GM23338 (cell line): ENCODE results near the gene KIFAP3. TPM values are rescaled to one million over a fixed set of nuclear protein-coding genes. Genes with fewer than 3 reads are reported as not detected.

Experiments used
- ATAC-seq: fragments of 200-7000 bp; cut with Tn5 transposase; 3 replicates; pipeline ENCODE4 v1.9.1; 2020
- DNase-seq: peaks from one replicate; pipeline ENCODE4 v3.0.0-alpha.2; 2015; ENCODE audit warnings: low spot score
- H2AFZ ChIP-seq: fragments of 200-600 bp; sonication (generic); 2 replicates; pipeline ENCODE4 v1.8.0; 2016; ENCODE audit warnings: antibody characterized with exemption, mild to moderate bottlenecking, moderate library complexity
- H3F3A ChIP-seq: fragments of 200-600 bp; sonication (generic); replicated peaks from 2 replicates; pipeline ENCODE4 v1.8.0; 2017; ENCODE audit warnings: antibody characterized with exemption, mixed run types, low read depth
- H3K27ac ChIP-seq: fragments of 200-600 bp; sonication (generic); 2 replicates; pipeline ENCODE4 v1.6.1; 2016; ENCODE audit warnings: low read depth
- H3K27me3 ChIP-seq: fragments of 200-600 bp; sonication (generic); 2 replicates; pipeline ENCODE4 v1.8.0; 2016; ENCODE audit warnings: mild to moderate bottlenecking, mixed run types, moderate library complexity; ENCODE audit not compliant: insufficient read depth
- H3K36me3 ChIP-seq: fragments of 200-600 bp; sonication (generic); 2 replicates; pipeline ENCODE4 v1.8.0; 2016; ENCODE audit warnings: mild to moderate bottlenecking; ENCODE audit not compliant: insufficient read depth
- H3K4me1 ChIP-seq: fragments of 200-600 bp; sonication (generic); 2 replicates; pipeline ENCODE4 v1.8.0; 2016; ENCODE audit warnings: mild to moderate bottlenecking, moderate library complexity; ENCODE audit not compliant: insufficient read depth
- H3K4me2 ChIP-seq: fragments of 200-600 bp; sonication (generic); 2 replicates; pipeline ENCODE4 v1.7.1; 2017; ENCODE audit warnings: mixed run types
- H3K4me3 ChIP-seq: fragments of 200-600 bp; sonication (generic); 2 replicates; pipeline ENCODE4 v1.6.1; 2016; ENCODE audit warnings: mixed run types
- H3K79me2 ChIP-seq: fragments of 200-600 bp; sonication (generic); replicated peaks from 2 replicates; pipeline ENCODE4 v1.8.0; 2017; ENCODE audit warnings: mild to moderate bottlenecking; ENCODE audit not compliant: insufficient read depth
- H3K9me2 ChIP-seq: fragments of 200-600 bp; sonication (generic); 2 replicates; pipeline ENCODE4 v1.8.0; 2017; ENCODE audit not compliant: insufficient read depth
- H4K20me1 ChIP-seq: fragments of 200-600 bp; sonication (generic); replicated peaks from 2 replicates; pipeline ENCODE4 v1.8.0; 2017; ENCODE audit warnings: mild to moderate bottlenecking; ENCODE audit not compliant: insufficient read depth
- H3K27ac Mint-ChIP-seq: 2 replicates; pipeline ENCODE4 v1.8.0; 2020; ENCODE audit warnings: inconsistent platforms, mild to moderate bottlenecking, moderate library complexity, mixed read lengths
- H3K27me3 Mint-ChIP-seq: 3 replicates; pipeline ENCODE4 v1.8.0; 2022; ENCODE audit warnings: low read depth, mild to moderate bottlenecking, moderate library complexity, mixed read lengths, inconsistent platforms; ENCODE audit not compliant: insufficient read depth, poor library complexity
- H3K36me3 Mint-ChIP-seq: 3 replicates; pipeline ENCODE4 v1.8.0; 2021; ENCODE audit warnings: low read depth, mild to moderate bottlenecking, inconsistent platforms, moderate library complexity, mixed read lengths
- H3K4me1 Mint-ChIP-seq: 3 replicates; pipeline ENCODE4 v1.8.0; 2020; ENCODE audit warnings: mild to moderate bottlenecking, inconsistent platforms, mixed read lengths
- H3K4me3 Mint-ChIP-seq: 3 replicates; pipeline ENCODE4 v1.8.0; 2021; ENCODE audit warnings: moderate library complexity, mild to moderate bottlenecking, inconsistent platforms, mixed read lengths
- H3K9me3 Mint-ChIP-seq: 3 replicates; pipeline ENCODE4 v1.8.0; 2020; ENCODE audit warnings: moderate library complexity, mild to moderate bottlenecking, inconsistent platforms, mixed read lengths
- CREB1 ChIP-seq: fragments of 250-450 bp; sonication (Bioruptor Pico); IDR thresholded peaks from 2 replicates; pipeline ENCODE4 v1.5.0; 2020; ENCODE audit warnings: low read depth, mild to moderate bottlenecking, moderate library complexity
- EZH2 ChIP-seq: fragments of 200-600 bp; sonication (generic); IDR thresholded peaks from one replicate; pipeline ENCODE4 v1.8.0; 2017; ENCODE audit warnings: antibody characterized with exemption, mild to moderate bottlenecking, low read depth; ENCODE audit not compliant: unreplicated experiment
- EZH2phosphoT487 ChIP-seq: fragments of 200-600 bp; sonication (generic); IDR thresholded peaks from one replicate; pipeline ENCODE4 v1.8.1; 2018; ENCODE audit warnings: antibody characterized with exemption; ENCODE audit not compliant: unreplicated experiment
- JUNB ChIP-seq: IDR thresholded peaks from one replicate; pipeline ENCODE4 v1.6.1; 2016; ENCODE audit warnings: antibody characterized with exemption; ENCODE audit not compliant: unreplicated experiment
- NANOG ChIP-seq: IDR thresholded peaks from 2 replicates; pipeline ENCODE4 v1.6.1; 2016; ENCODE audit warnings: antibody characterized with exemption, borderline replicate concordance
- POLR2AphosphoS5 ChIP-seq: IDR thresholded peaks from 2 replicates; pipeline ENCODE4 v1.6.1; 2016; ENCODE audit warnings: antibody characterized with exemption, low read depth
- REST ChIP-seq: IDR thresholded peaks from one replicate; pipeline ENCODE4 v1.6.1; 2018; ENCODE audit warnings: antibody characterized with exemption; ENCODE audit not compliant: unreplicated experiment
- STAT1 ChIP-seq: IDR thresholded peaks from one replicate; pipeline ENCODE4 v1.6.1; 2016; ENCODE audit warnings: antibody characterized with exemption; ENCODE audit not compliant: unreplicated experiment
- ZNF114 ChIP-seq: fragments of 250-450 bp; sonication (Bioruptor Pico); IDR thresholded peaks from 2 replicates; pipeline ENCODE4 v1.5.0; 2020; ENCODE audit warnings: mild to moderate bottlenecking, moderate library complexity
- ZNF331 ChIP-seq: fragments of 250-450 bp; sonication (Bioruptor Pico); IDR thresholded peaks from 2 replicates; pipeline ENCODE4 v1.5.0; 2020; ENCODE audit warnings: low read depth, mild to moderate bottlenecking, moderate library complexity
- polyA plus RNA-seq: library from polyadenylated mRNA; unstranded; fragments of >200 nt; fragmentation: Nextera tagmentation; extraction: Ambion mirVana; gene quantifications from 2 replicates; pipeline ENCODE4 v1.2.1, GENCODE V29; 2016
- total RNA-seq: library from RNA; depleted of rRNA; stranded (reverse); fragments of >200 nt; shearing (Covaris generic); gene quantifications from 2 replicates; pipeline ENCODE4 v1.2.3, GENCODE V29; 2014
- TF ChIP-seq, protein P1 (sequence below): IDR thresholded peaks from 2 replicates; pipeline ENCODE4 v1.6.1; 2016; ENCODE audit warnings: antibody characterized with exemption

Gene KIFAP3
- total and polyA plus RNA-seq, 2 experiments from 2014 or later, result 2.7 to 3.1 TPM

DNA sequence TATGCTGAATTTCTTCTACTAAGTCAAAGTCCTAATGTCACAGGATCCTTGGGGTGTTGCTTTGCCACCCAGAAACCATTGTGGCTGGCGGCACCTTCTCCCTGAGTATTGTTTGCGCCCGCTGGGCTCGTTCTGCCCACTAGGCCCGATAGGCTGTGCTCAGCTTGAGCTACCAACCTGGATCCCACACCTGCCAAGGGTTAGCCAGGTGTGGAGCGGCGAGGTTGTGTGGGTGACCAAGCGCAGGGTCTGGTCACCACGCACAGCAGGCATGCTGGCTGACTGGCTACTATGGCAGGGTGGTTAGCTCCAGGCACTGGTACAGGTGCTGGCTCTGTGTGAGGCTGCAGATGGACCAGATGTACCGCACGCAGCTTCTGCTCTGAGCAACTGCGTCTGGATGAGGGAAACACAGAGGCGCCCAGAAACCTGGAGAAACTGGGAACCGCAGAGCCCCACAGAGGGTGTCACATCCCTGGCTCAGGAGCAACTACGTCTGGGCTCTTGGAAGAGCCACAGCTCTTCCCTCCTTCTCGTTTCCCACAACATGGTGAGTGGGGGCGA is 130.4 kb downstream of the KIFAP3 start:
- DNase-seq (no peak), ATAC-seq (no peak)
- TF ChIP-seq EZH2 (no peak), POLR2AphosphoS5 (no peak), JUNB (no peak), ZNF114 (no peak)
- no peaks in the 10 kb centered on the region for H3K9me3 Mint-ChIP-seq
- Histone ChIP-seq H3K4me3 (no peak overlapping the region), H3K4me2 (no peak overlapping the region), H4K20me1 (no peaks in the 10 kb centered on the region), H3K4me1 (no peaks in the 10 kb centered on the region), H3K9me2 (no peaks in the 10 kb centered on the region), H3K79me2 (no peaks in the 10 kb centered on the region), H3K27ac (no peak overlapping the region), H3K27me3 (no peaks in the 10 kb centered on the region), H2AFZ (no peak overlapping the region), H3K36me3 (no peaks in the 10 kb centered on the region), H3F3A (no peaks in the 10 kb centered on the region)
- H3K4me1 Mint-ChIP-seq, result no peaks in the 10 kb centered on the region
- H3K27me3 Mint-ChIP-seq, result no peaks in the 10 kb centered on the region
- no peaks in the 10 kb centered on the region for H3K36me3 Mint-ChIP-seq
- no peak overlapping the region for H3K4me3 Mint-ChIP-seq
- H3K27ac Mint-ChIP-seq, result no peak overlapping the region

DNA sequence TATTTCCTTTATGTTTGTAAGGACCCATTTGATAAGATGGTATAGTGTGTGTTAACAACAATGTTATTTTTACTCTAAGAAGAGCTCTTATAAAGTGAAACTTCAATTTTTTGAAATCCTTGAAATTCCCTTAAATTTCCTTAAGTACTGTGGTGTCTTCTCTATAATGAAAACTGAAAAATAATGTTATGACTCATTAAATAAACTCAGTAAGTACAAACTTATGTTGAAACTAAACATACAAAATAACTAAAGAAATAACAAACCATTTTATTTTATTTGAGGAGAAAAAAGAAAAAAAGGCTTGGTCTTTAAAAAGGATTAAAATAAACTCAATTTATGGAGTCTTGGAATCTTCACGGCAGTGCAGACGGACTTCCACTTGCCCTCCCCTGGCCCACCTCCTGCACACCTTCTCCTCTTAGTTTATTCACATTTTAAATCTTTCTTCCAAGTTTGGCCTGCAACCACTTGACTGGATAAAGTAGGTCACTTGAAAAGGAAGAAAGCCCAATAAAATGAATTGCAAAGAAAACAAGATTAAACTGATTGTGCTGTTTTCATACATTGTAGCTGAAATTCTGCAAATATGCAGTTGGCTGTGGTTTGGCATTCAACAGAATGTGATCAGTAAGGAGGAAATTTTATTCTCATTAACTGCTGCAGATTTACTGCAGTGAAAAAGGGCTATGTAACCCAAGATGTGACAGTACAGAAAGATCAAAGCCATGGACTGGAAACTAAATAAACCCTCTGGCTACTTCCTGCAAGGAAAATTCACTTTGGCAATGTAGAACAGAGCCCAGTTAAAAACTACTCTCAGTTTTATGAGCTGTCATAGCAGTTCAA is 132.3 kb downstream of the KIFAP3 start:
- Histone ChIP-seq H3K36me3 (no peaks in the 10 kb centered on the region), H3K27me3 (no peaks in the 10 kb centered on the region), H3K9me2 (no peaks in the 10 kb centered on the region), H3K4me1 (no peaks in the 10 kb centered on the region), H4K20me1 (no peaks in the 10 kb centered on the region), H3K79me2 (no peaks in the 10 kb centered on the region), H3K4me3 (no peak overlapping the region), H3K27ac (no peak overlapping the region), H3K4me2 (no peak overlapping the region), H3F3A (no peaks in the 10 kb centered on the region), H2AFZ (no peak overlapping the region)
- Mint-ChIP-seq H3K9me3 (no peaks in the 10 kb centered on the region), H3K4me3 (no peak overlapping the region), H3K4me1 (no peaks in the 10 kb centered on the region), H3K27me3 (no peaks in the 10 kb centered on the region), H3K36me3 (no peaks in the 10 kb centered on the region), H3K27ac (no peak overlapping the region)
- DNase-seq (no peak), ATAC-seq (no peak)
- no peak for TF ChIP-seq EZH2phosphoT487
- TF ChIP-seq EZH2, result no peak
- no peak for TF ChIP-seq REST
- no peak for TF ChIP-seq CREB1 (CRISPR knock-in tag)
- no peak for TF ChIP-seq POLR2AphosphoS5
- no peak for TF ChIP-seq ZNF114
- TF ChIP-seq JUNB, result no peak
- TF ChIP-seq NANOG, result no peak
- no peak for TF ChIP-seq STAT1
- TF ChIP-seq, protein P1, sequence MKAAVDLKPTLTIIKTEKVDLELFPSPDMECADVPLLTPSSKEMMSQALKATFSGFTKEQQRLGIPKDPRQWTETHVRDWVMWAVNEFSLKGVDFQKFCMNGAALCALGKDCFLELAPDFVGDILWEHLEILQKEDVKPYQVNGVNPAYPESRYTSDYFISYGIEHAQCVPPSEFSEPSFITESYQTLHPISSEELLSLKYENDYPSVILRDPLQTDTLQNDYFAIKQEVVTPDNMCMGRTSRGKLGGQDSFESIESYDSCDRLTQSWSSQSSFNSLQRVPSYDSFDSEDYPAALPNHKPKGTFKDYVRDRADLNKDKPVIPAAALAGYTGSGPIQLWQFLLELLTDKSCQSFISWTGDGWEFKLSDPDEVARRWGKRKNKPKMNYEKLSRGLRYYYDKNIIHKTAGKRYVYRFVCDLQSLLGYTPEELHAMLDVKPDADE, result no peak
- no peak for TF ChIP-seq ZNF331 (CRISPR knock-in tag)
